A673 (cell line): Measurements from ENCODE around the gene KIFC3. TPM values are rescaled to one million over a fixed set of nuclear protein-coding genes. Genes with fewer than 3 reads are reported as not detected.

Experiments used
- BruUV-seq: library from RNA; stranded (reverse); fragments of 400-500 nt; replicated peaks from 2 replicates; lab custom pipeline; 2021; lab: Mats Ljungman, UMichigan
- CTCF ChIA-PET: fragments of 300-600 bp; sonication (Branson Sonifier 250); formaldehyde crosslinking; loops from one replicate; lab custom pipeline; 2022; ENCODE audit warnings: antibody characterized with exemption; lab: Charles Lee
- POLR2A ChIA-PET: fragments of 300-600 bp; sonication (Branson Sonifier 250); formaldehyde crosslinking; loops from one replicate; lab custom pipeline; 2022; ENCODE audit warnings: antibody characterized with exemption; ENCODE audit not compliant: low non-redundant PET; lab: Charles Lee
- DNase-seq: peaks from one replicate; pipeline ENCODE4 v3.0.0-alpha.2; 2015; ENCODE audit warnings: low spot score
- H3K27ac ChIP-seq: fragments of 200-600 bp; sonication (generic); 2 replicates; pipeline ENCODE4 v1.5.1; 2016; ENCODE audit warnings: mixed run types, low read depth, mild to moderate bottlenecking, mixed read lengths, antibody characterized with exemption, low read length; ENCODE audit not compliant: poor library complexity, severe bottlenecking
- H3K27me3 ChIP-seq: fragments of 200-600 bp; sonication (generic); replicated peaks from 2 replicates; pipeline ENCODE4 v1.6.1; 2017; ENCODE audit warnings: mixed run types, low read depth, mild to moderate bottlenecking, mixed read lengths, antibody characterized with exemption, low read length; ENCODE audit not compliant: insufficient read depth, poor library complexity
- H3K36me3 ChIP-seq: fragments of 200-600 bp; sonication (generic); 2 replicates; pipeline ENCODE4 v1.6.1; 2016; ENCODE audit warnings: mixed run types, mild to moderate bottlenecking, mixed read lengths, antibody characterized with exemption, low read length; ENCODE audit not compliant: insufficient read depth, poor library complexity, severe bottlenecking
- H3K4me1 ChIP-seq: fragments of 200-600 bp; sonication (generic); 2 replicates; pipeline ENCODE4 v1.6.1; 2017; ENCODE audit warnings: mixed run types, mild to moderate bottlenecking, mixed read lengths, antibody characterized with exemption, low read length; ENCODE audit not compliant: insufficient read depth, poor library complexity, severe bottlenecking
- H3K4me3 ChIP-seq: fragments of 200-600 bp; sonication (generic); 2 replicates; pipeline ENCODE4 v1.5.1; 2016; ENCODE audit warnings: low read depth, mixed run types, mild to moderate bottlenecking, mixed read lengths, low read length; ENCODE audit not compliant: poor library complexity, severe bottlenecking
- H3K9me3 ChIP-seq: fragments of 200-600 bp; sonication (generic); 2 replicates; pipeline ENCODE4 v1.6.1; 2016; ENCODE audit warnings: mixed run types, low read depth, mild to moderate bottlenecking, mixed read lengths, antibody characterized with exemption, low read length; ENCODE audit not compliant: poor library complexity, severe bottlenecking
- CTCF ChIP-seq: fragments of 300-800, 200-600 bp; sonication (generic); conservative IDR thresholded peaks from 2 replicates; pipeline ENCODE4 v1.5.1; 2017; ENCODE audit warnings: low read depth, mild to moderate bottlenecking, antibody characterized with exemption, low read length, moderate library complexity, mixed read lengths
- EZH2 ChIP-seq: fragments of 200-600 bp; sonication (generic); IDR thresholded peaks from 2 replicates; pipeline ENCODE4 v1.6.1; 2017; ENCODE audit warnings: borderline replicate concordance, low read depth, mild to moderate bottlenecking, mixed read lengths, antibody characterized with exemption, low read length; ENCODE audit not compliant: poor library complexity, severe bottlenecking
- intact Hi-C: fragments of 100-400 bp; cut with micrococcal nuclease; formaldehyde crosslinking; loops from one replicate; pipeline ENCODE4 v1.10.0; 2022; ENCODE audit not compliant: unreplicated experiment
- total RNA-seq: library from RNA; stranded (reverse); gene quantifications from 2 replicates; pipeline ENCODE4 v1.2.3, GENCODE V29; 2021

Gene KIFC3
- total RNA-seq, 1 experiment from 2014 or later: 198 TPM

GRCh38 chr16:57744642-57744903 is 57.7 kb downstream of the KIFC3 start:
- Histone ChIP-seq H3K27ac (no peak overlapping the region), H3K27me3 (no peaks in the 10 kb centered on the region), H3K9me3 (no peaks in the 10 kb centered on the region), H3K4me3 (no peak overlapping the region), H3K36me3 (peaks cover 36% of the 10 kb centered on the region), H3K4me1 (peaks cover 35% of the 10 kb centered on the region)
- no peak for TF ChIP-seq EZH2
- no peak for TF ChIP-seq CTCF
- ChIA-PET CTCF (no interaction called here), POLR2A (interaction anchor here (0.5 kb wide), 1 partner anchor 17 kb away, joined by 15 read pairs; no protein-coding TSS in a partner anchor)
- DNase-seq: no peak
- intact Hi-C loops: loop anchor here (5.0 kb wide), 1 partner anchor 103 kb away; no protein-coding TSS in a partner anchor
- BruUV-seq: no TSS peak

GRCh38 chr16:57743886-57744641 is 58.2 kb downstream of the KIFC3 start:
- Histone ChIP-seq H3K27ac (peak overlapping the region; percentile 69), H3K4me1 (peaks cover 37% of the 10 kb centered on the region), H3K36me3 (peaks cover 36% of the 10 kb centered on the region), H3K9me3 (no peaks in the 10 kb centered on the region), H3K27me3 (no peaks in the 10 kb centered on the region), H3K4me3 (no peak overlapping the region)
- DNase-seq: no peak
- ChIA-PET POLR2A (interaction anchor here (0.5 kb wide), 1 partner anchor 18 kb away, joined by 15 read pairs; no protein-coding TSS in a partner anchor), CTCF (no interaction called here)
- no peak for TF ChIP-seq CTCF
- TF ChIP-seq EZH2: no peak
- intact Hi-C loops: loop anchor here (5.0 kb wide), 1 partner anchor 103 kb away; no protein-coding TSS in a partner anchor
- BruUV-seq: no TSS peak

- no peak for TF ChIP-seq EZH2
- POLR2A ChIA-PET: no interaction called here
- Histone ChIP-seq H3K9me3 (no peaks in the 10 kb centered on the region), H3K4me3 (no peak overlapping the region), H3K36me3 (peaks cover 36% of the 10 kb centered on the region), H3K27ac (peak overlapping the region; percentile 69), H3K4me1 (peaks cover 38% of the 10 kb centered on the region), H3K27me3 (no peaks in the 10 kb centered on the region)
- BruUV-seq: no TSS peak
- intact Hi-C loops: loop anchor here (5.0 kb wide), 1 partner anchor 104 kb away; no protein-coding TSS in a partner anchor
- CTCF ChIA-PET: interaction anchor here (1.4 kb wide), 1 partner anchor 14 kb away, joined by 4 read pairs; no protein-coding TSS in a partner anchor
- DNase-seq: no peak
These were observed 58.8 kb downstream of the KIFC3 start for GRCh38 chr16:57743458-57743857.
